Activated CD4-positive, alpha-beta T cell treated with anti-CD3 and anti-CD28 coated beads, Interleukin-2, amount 10 ng/mL, durations not matched to agents 7 days and 5 days (primary cell): ENCODE measurements around the gene DSG2. TPM values are rescaled to one million over a fixed set of nuclear protein-coding genes. Genes with fewer than 3 reads are reported as not detected.
"Not testable (repeated sequence)": the region's sequence is repeated elsewhere in the genome, so short reads cannot be mapped to it uniquely, and the experiment has no call there.

Source experiments
- CTCF ChIA-PET: fragments of 350-600 bp; sonication (Branson Sonifier 250); formaldehyde crosslinking; loops from one replicate; lab custom pipeline; 2021; ENCODE audit warnings: antibody characterized with exemption; lab: Charles Lee
- POLR2A ChIA-PET: fragments of 350-600 bp; sonication (Branson Sonifier 250); formaldehyde crosslinking; loops from one replicate; lab custom pipeline; 2021; ENCODE audit warnings: antibody characterized with exemption; lab: Charles Lee
- DNase-seq: peaks from one replicate; pipeline ENCODE4 v3.0.0-alpha.2; 2020
- H3K27ac Mint-ChIP-seq: one replicate; pipeline ENCODE4 v1.8.0; 2021; ENCODE audit warnings: mild to moderate bottlenecking, moderate library complexity, mixed read lengths
- H3K27me3 Mint-ChIP-seq: one replicate; pipeline ENCODE4 v1.8.0; 2021; ENCODE audit warnings: mixed read lengths
- H3K36me3 Mint-ChIP-seq: one replicate; pipeline ENCODE4 v1.8.0; 2021; ENCODE audit warnings: low read depth, mixed read lengths
- H3K4me1 Mint-ChIP-seq: one replicate; pipeline ENCODE4 v1.8.0; 2021; ENCODE audit warnings: mixed read lengths
- H3K4me3 Mint-ChIP-seq: one replicate; pipeline ENCODE4 v1.8.0; 2021; ENCODE audit warnings: mild to moderate bottlenecking, moderate library complexity, mixed read lengths
- H3K9me3 Mint-ChIP-seq: one replicate; pipeline ENCODE4 v1.8.0; 2021; ENCODE audit warnings: mixed read lengths
- total RNA-seq, 2 experiments: library from RNA; stranded (reverse); gene quantifications; one replicate each; pipeline ENCODE4 v1.2.3, GENCODE V29; 2021

DSG2 gene
- total RNA-seq, 2 experiments from 2014 or later, result 1.3 to 1.6 TPM

DNA sequence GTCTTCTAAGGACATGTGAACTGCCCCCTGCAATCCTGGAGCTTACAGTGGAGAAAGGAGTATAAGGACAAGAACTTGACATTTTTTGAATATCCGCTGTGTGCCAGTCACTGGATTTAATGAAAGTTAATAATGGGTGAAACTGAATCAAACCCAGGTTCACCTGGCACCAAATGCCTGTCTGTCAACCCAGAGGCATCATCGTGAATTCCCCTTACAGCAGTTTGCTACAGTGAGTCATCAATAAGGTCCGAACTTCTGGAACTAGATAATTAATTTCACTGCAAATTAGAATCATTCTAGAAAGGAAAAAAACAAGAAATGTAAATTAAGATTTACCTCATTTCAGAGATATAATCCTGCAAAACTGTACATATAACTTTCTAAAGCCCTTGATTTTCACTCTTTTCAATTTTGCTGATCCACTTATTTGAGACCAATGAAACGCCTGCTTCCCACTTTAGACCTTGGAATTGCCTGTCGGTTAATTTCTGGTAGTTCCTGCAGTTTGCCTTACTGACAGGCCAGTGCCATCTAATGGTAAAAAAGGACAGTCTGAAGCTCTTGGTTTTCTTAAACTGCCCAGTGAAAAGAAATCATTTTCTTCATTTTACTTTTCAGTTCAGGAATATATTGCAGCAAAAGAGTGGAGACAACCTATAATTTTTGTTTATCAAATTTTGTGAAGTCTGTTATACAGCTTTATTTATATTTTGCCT, 8.2 kb downstream of the DSG2 start:
- H3K27ac Mint-ChIP-seq, result no peak overlapping the region
- DNase-seq, result no peak
- no peaks in the 10 kb centered on the region for H3K4me1 Mint-ChIP-seq
- H3K4me3 Mint-ChIP-seq, result no peak overlapping the region
- H3K27me3 Mint-ChIP-seq, result no peaks in the 10 kb centered on the region
- no peaks in the 10 kb centered on the region for H3K9me3 Mint-ChIP-seq
- POLR2A ChIA-PET, result no interaction called here
- no peaks in the 10 kb centered on the region for H3K36me3 Mint-ChIP-seq
- CTCF ChIA-PET, result no interaction called here

DNA sequence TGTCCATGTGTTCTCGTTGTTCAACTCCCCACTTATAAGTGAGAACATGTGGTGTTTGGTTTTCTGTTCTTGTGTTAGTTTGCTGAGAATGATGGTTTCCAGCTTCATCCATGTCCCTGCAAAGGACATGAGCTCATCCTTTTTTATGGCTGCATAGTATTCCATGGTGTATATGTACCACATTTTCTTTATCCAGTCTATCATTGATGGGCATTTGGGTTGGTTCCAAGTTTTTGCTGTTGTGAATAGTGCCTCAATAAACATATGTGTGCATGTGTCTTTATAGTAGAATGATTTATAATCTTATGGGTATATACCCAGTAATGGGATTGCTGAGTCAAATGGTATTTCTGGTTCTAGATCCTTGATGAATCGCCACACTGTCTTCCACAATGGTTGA, 9.1 kb downstream of the DSG2 start:
- DNase-seq, CTCF ChIA-PET, H3K4me3 Mint-ChIP-seq, POLR2A ChIA-PET, H3K4me1 Mint-ChIP-seq, H3K27ac Mint-ChIP-seq, H3K36me3 Mint-ChIP-seq, H3K27me3 Mint-ChIP-seq, H3K9me3 Mint-ChIP-seq: not testable (repeated sequence)

- ChIA-PET POLR2A (no interaction called here), CTCF (no interaction called here)
- Mint-ChIP-seq H3K27ac (no peak overlapping the region), H3K9me3 (no peaks in the 10 kb centered on the region), H3K36me3 (no peaks in the 10 kb centered on the region), H3K27me3 (no peaks in the 10 kb centered on the region), H3K4me3 (no peak overlapping the region), H3K4me1 (no peaks in the 10 kb centered on the region)
- DNase-seq, result no peak
Measured at GRCh38 chr18:31508781-31509180, 10.8 kb downstream of the DSG2 start.

DNA sequence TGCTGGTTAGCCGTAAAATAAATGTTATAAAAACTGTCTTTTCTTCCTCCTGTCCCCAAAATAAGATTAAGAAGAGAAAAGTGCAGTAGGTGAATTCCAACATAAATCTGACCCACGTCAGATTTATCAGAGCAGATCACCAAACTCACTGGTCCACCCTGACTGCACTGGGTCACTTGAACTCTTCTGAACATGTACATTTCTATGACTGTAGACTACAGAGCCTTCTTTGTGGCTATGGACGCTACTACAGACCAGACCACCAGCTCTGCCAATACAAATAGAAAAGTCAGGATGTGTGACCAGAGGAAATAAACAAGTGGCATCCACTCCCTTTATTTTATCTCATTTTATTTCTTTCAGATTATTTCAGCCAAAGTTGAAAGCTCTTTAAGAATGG, 11.6 kb downstream of the DSG2 start:
- no peak for DNase-seq
- Mint-ChIP-seq H3K4me3 (no peak overlapping the region), H3K27me3 (no peaks in the 10 kb centered on the region), H3K9me3 (no peaks in the 10 kb centered on the region), H3K4me1 (no peaks in the 10 kb centered on the region), H3K27ac (no peak overlapping the region), H3K36me3 (no peaks in the 10 kb centered on the region)
- POLR2A ChIA-PET, result no interaction called here
- CTCF ChIA-PET, result no interaction called here

DNA sequence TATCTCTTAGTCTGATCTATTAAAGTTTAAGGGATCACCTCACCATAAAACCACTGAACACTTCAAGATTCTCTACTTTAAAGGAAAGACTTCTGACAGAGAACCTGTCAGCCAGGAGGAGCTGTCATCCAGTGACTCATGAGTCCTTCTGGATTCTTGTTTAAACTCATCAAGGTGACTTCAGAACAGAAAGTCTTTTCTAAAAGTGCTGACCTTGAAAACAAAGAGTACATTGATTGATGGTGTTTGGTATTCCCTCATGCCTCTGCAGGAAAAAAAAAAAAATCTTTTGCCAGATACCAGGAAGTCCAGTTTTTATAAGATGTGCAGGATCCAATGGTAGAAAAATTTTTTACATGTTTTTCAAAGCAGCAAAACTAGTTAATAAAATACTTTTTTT, 12.3 kb downstream of the DSG2 start:
- H3K27me3 Mint-ChIP-seq, result no peaks in the 10 kb centered on the region
- ChIA-PET POLR2A (no interaction called here), CTCF (no interaction called here)
- no peak overlapping the region for H3K27ac Mint-ChIP-seq
- no peaks in the 10 kb centered on the region for H3K36me3 Mint-ChIP-seq
- DNase-seq, result no peak
- no peaks in the 10 kb centered on the region for H3K9me3 Mint-ChIP-seq
- H3K4me3 Mint-ChIP-seq, result no peak overlapping the region
- no peaks in the 10 kb centered on the region for H3K4me1 Mint-ChIP-seq

- H3K36me3 Mint-ChIP-seq, result no peaks in the 10 kb centered on the region
- no peak overlapping the region for H3K4me3 Mint-ChIP-seq
- no peaks in the 10 kb centered on the region for H3K4me1 Mint-ChIP-seq
- H3K27me3 Mint-ChIP-seq, result no peaks in the 10 kb centered on the region
- ChIA-PET POLR2A (no interaction called here), CTCF (no interaction called here)
- no peak for DNase-seq
- H3K27ac Mint-ChIP-seq, result no peak overlapping the region
- no peaks in the 10 kb centered on the region for H3K9me3 Mint-ChIP-seq
Measured at GRCh38 chr18:31511098-31511497, 13.1 kb downstream of the DSG2 start.

- DNase-seq, result no peak
- Mint-ChIP-seq H3K36me3 (no peaks in the 10 kb centered on the region), H3K27me3 (no peaks in the 10 kb centered on the region), H3K27ac (no peak overlapping the region), H3K4me3 (no peak overlapping the region), H3K9me3 (no peaks in the 10 kb centered on the region), H3K4me1 (no peaks in the 10 kb centered on the region)
- POLR2A ChIA-PET, result no interaction called here
- CTCF ChIA-PET, result no interaction called here
Measured at GRCh38 chr18:31512203-31512764, 14.3 kb downstream of the DSG2 start.

DNA sequence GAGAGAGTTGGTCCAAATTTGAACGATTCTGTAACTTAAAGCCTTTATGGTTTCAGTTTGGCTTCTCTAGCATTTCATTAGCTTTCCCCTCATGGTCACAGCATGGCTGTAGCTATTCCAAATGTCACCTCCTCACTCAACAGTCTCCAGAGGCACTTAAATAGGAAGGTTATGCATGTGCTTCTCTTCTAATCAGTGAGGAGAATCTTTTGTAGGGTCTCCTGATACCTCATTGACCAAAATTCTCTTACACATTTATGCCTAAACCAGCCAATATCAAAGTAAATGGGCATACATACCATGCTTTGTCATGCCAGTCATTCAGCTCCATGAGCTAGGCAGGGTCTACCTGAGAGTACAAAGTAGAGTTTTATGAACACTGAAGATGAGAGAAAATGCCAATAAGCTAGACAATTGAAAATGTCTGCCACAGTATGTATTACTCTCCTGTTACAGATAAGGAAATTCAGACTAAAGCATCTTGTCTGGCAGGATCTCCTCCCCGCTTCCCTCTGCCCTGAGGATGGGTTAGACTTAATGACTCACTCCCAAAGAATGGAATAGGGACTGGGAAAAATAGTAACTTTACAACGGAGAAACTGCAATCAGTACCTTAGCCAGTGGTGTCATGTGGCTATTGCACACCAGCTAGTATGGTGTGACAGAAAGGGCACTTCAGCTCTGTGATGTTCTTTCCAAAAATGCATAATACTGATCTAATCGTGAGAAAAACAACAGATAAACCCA, 15.4 kb downstream of the DSG2 start:
- ChIA-PET CTCF (no interaction called here), POLR2A (no interaction called here)
- no peak overlapping the region for H3K4me3 Mint-ChIP-seq
- H3K27ac Mint-ChIP-seq, result no peak overlapping the region
- no peaks in the 10 kb centered on the region for H3K36me3 Mint-ChIP-seq
- no peak for DNase-seq
- no peaks in the 10 kb centered on the region for H3K4me1 Mint-ChIP-seq
- H3K9me3 Mint-ChIP-seq, result no peaks in the 10 kb centered on the region
- no peaks in the 10 kb centered on the region for H3K27me3 Mint-ChIP-seq

GRCh38 chr18:31516437-31516836, 18.5 kb downstream of the DSG2 start:
- no peaks in the 10 kb centered on the region for H3K4me1 Mint-ChIP-seq
- no peak for DNase-seq
- no peak overlapping the region for H3K27ac Mint-ChIP-seq
- H3K9me3 Mint-ChIP-seq, result no peaks in the 10 kb centered on the region
- no peak overlapping the region for H3K4me3 Mint-ChIP-seq
- H3K36me3 Mint-ChIP-seq, result no peaks in the 10 kb centered on the region
- H3K27me3 Mint-ChIP-seq, result no peaks in the 10 kb centered on the region
- ChIA-PET POLR2A (no interaction called here), CTCF (no interaction called here)

GRCh38 chr18:31526374-31526773, 28.4 kb downstream of the DSG2 start:
- POLR2A ChIA-PET, result no interaction called here
- CTCF ChIA-PET, result no interaction called here

GRCh38 chr18:31533236-31533635, 35.3 kb downstream of the DSG2 start:
- Mint-ChIP-seq H3K27ac (no peak overlapping the region), H3K27me3 (peaks cover 2% of the 10 kb centered on the region), H3K4me1 (no peaks in the 10 kb centered on the region), H3K4me3 (no peak overlapping the region), H3K36me3 (no peaks in the 10 kb centered on the region), H3K9me3 (no peaks in the 10 kb centered on the region)
- POLR2A ChIA-PET, result interaction anchor here (0.5 kb wide), 1 partner anchor 763 kb away, joined by 3 read pairs; no protein-coding TSS in a partner anchor
- CTCF ChIA-PET, result no interaction called here
- DNase-seq, result no peak

More at GRCh38 chr18:31526374-31526773, 28.4 kb downstream of the DSG2 start:
- no peak for DNase-seq
- Mint-ChIP-seq H3K27me3 (no peaks in the 10 kb centered on the region), H3K9me3 (no peaks in the 10 kb centered on the region), H3K4me1 (no peaks in the 10 kb centered on the region), H3K36me3 (no peaks in the 10 kb centered on the region), H3K27ac (no peak overlapping the region), H3K4me3 (no peak overlapping the region)

GRCh38 chr18:31538837-31539236, 40.9 kb downstream of the DSG2 start:
- Mint-ChIP-seq H3K4me3 (no peak overlapping the region), H3K4me1 (no peaks in the 10 kb centered on the region), H3K9me3 (no peaks in the 10 kb centered on the region), H3K27ac (no peak overlapping the region), H3K27me3 (no peaks in the 10 kb centered on the region), H3K36me3 (no peaks in the 10 kb centered on the region)
- no peak for DNase-seq
- CTCF ChIA-PET, result interaction anchor here (1.2 kb wide), 1 partner anchor 10 kb away, joined by 3 read pairs; no protein-coding TSS in a partner anchor
- POLR2A ChIA-PET, result no interaction called here

DNA sequence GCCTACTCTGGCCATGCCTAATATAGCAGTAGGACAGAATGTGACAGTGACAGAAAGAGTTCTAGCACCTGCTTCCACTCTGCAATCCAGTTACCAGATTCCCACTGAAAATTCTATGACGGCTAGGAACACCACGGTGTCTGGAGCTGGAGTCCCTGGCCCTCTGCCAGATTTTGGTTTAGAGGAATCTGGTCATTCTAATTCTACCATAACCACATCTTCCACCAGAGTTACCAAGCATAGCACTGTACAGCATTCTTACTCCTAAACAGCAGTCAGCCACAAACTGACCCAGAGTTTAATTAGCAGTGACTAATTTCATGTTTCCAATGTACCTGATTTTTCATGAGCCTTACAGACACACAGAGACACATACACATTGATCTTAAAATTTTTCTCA, 48.5 kb downstream of the DSG2 start:
- ChIA-PET CTCF (interaction anchor here (1.3 kb wide), 1 partner anchor 10 kb away, joined by 3 read pairs; no protein-coding TSS in a partner anchor), POLR2A (no interaction called here)
- Mint-ChIP-seq H3K4me1 (no peaks in the 10 kb centered on the region), H3K4me3 (no peak overlapping the region), H3K36me3 (no peaks in the 10 kb centered on the region), H3K27me3 (no peaks in the 10 kb centered on the region), H3K27ac (no peak overlapping the region), H3K9me3 (no peaks in the 10 kb centered on the region)
- DNase-seq, result no peak
